ENCODE measurements around the gene RPL27A. TPM values are rescaled to one million over a fixed set of nuclear protein-coding genes. Genes with fewer than 3 reads are reported as not detected.

The RPL27A gene
- total and polyA plus RNA-seq, 2 of the 8 experiments (the other 6 are each of a cell fraction or from before 2014, with no cell fraction given) = 1,756 to 1,777 TPM

- Histone ChIP-seq H3K27ac (ENCODE audit: low read depth, low read length) (no peak overlapping the region), H3K27me3 (replicated peaks in 1 of 4; ENCODE audit: control insufficient read depth in 3 of 4, extremely low read depth in 1 of 4, insufficient read depth in 3 of 4, low read length in 3 of 4) (no peaks in the 10 kb centered on the region), H3K9ac (replicated peaks in 1 of 4; ENCODE audit: extremely low read depth in 1 of 4, low read depth in 3 of 4, low read length in 3 of 4) (no peak overlapping the region), H3K56ac (replicated peaks; ENCODE audit: insufficient read length, low read depth, low read length) (no peak overlapping the region), H3K18ac (ENCODE audit: extremely low read depth, low read length) (no peak overlapping the region), H4K91ac (replicated peaks; ENCODE audit: insufficient read length, low read length) (no peak overlapping the region), H3K4ac (replicated peaks; ENCODE audit: insufficient read length, low read depth, low read length) (no peak overlapping the region), H3K14ac (ENCODE audit: insufficient read length) (no peak overlapping the region), H2BK5ac (ENCODE audit: low read depth, low read length) (no peak overlapping the region), H2BK15ac (ENCODE audit: low read length) (no peak overlapping the region), H3K79me2 (ENCODE audit: control insufficient read depth in 1 of 2, insufficient read depth in 2 of 2, low read length in 2 of 2) (no peaks in the 10 kb centered on the region), H4K20me1 (replicated peaks in 1 of 2; ENCODE audit: control insufficient read depth in 1 of 2, insufficient read depth in 2 of 2, low read length in 2 of 2) (no peaks in the 10 kb centered on the region), H2BK12ac (ENCODE audit: low read depth, low read length) (no peak overlapping the region), H2BK20ac (ENCODE audit: low read length) (no peak overlapping the region), H3K4me3 (ENCODE audit: extremely low read depth in 1 of 4, insufficient read depth in 2 of 4, low read depth in 3 of 4, low read length in 4 of 4) (no peak overlapping the region), H4K5ac (ENCODE audit: insufficient read length, low read depth, low read length) (no peak overlapping the region), H3K23me2 (ENCODE audit: low read depth, low read length) (no peaks in the 10 kb centered on the region), H3K4me1 (replicated peaks in 1 of 4; ENCODE audit: control insufficient read depth in 3 of 4, insufficient read depth in 4 of 4, low read length in 3 of 4) (no peaks in the 10 kb centered on the region), H3K79me1 (ENCODE audit: low read depth, low read length) (no peaks in the 10 kb centered on the region), H3K23ac (ENCODE audit: insufficient read length) (no peak overlapping the region), H2AFZ (ENCODE audit: low read length) (no peak overlapping the region), H4K8ac (ENCODE audit: extremely low read depth, insufficient read depth, low read length) (no peak overlapping the region), H3K36me3 (ENCODE audit: control insufficient read depth in 2 of 4, insufficient read depth in 4 of 4, low read length in 3 of 4) (peaks cover 0 to 3% (median 0%) of the 10 kb centered on the region in 4 experiments; a peak in 1 of 8 replicates), H2BK120ac (replicated peaks; ENCODE audit: low read depth, low read length) (no peak overlapping the region), H2AK5ac (ENCODE audit: low read depth, low read length) (no peak overlapping the region), H3K9me3 (ENCODE audit: insufficient read depth in 2 of 2, low read depth in 1 of 2, low read length in 1 of 2) (no peaks in the 10 kb centered on the region), H3K4me2 (ENCODE audit: insufficient read depth in 1 of 2, low read depth in 2 of 2, low read length in 2 of 2) (no peak overlapping the region)
- ChIA-PET CTCF (ENCODE audit: partially characterized antibody) (interaction anchor here (1.0 to 1.7 kb wide), 4 partner anchors 8 to 46 kb away, joined by 3 to 12 read pairs (median 4); no protein-coding TSS in a partner anchor), POLR2A (ENCODE audit: partially characterized antibody) (interaction anchor here (0.8 to 4.3 kb wide), 2 partner anchors 10 to 32 kb away, joined by 3 to 25 read pairs; partner anchors contain the start of genes RPL27A and TRIM66)
- DNase-seq (ENCODE audit: low read depth in 1 of 2, low spot score in 2 of 2) (no peak), FAIRE-seq (no peak)
- WGBS, 2 experiments (ENCODE audit: extremely low coverage in 1 of 2, insufficient coverage in 1 of 2, insufficient read length in 1 of 2, insufficient replicate concordance in 2 of 2, low coverage in 1 of 2, low lambda C conversion rate in 2 of 2, missing lambda C conversion rate in 1 of 2) = 90% methylated on average over 2 of the region's 2 CpGs; no CpG with 5 or more reads in 1 of the 2 experiments
- TF ChIP-seq TBP (IDR thresholded peaks at IDR 0.05; ENCODE audit: low read depth, low read length) = no peak
- no peak for TF ChIP-seq BRCA1 (IDR thresholded peaks at IDR 0.05; ENCODE audit: low read depth, low read length)
- TF ChIP-seq RFX5 (IDR thresholded peaks at IDR 0.05; ENCODE audit: borderline replicate concordance, low read depth, low read length) = no peak
- TF ChIP-seq HDAC6 (IDR thresholded peaks at IDR 0.05; ENCODE audit: low read depth, low read length) = no peak
- no peak for TF ChIP-seq GABPA (IDR thresholded peaks at IDR 0.05; ENCODE audit: borderline replicate concordance, insufficient read depth, low read length)
- TF ChIP-seq PHF8 (conservative IDR thresholded peaks at IDR 0.05; ENCODE audit: low read depth, low read length) = no peak
- no peak for TF ChIP-seq RNF2 (IDR thresholded peaks at IDR 0.05; ENCODE audit: borderline replicate concordance, low read depth, low read length, missing control alignments, poor library complexity, severe bottlenecking)
- no peak for TF ChIP-seq MAFK (IDR thresholded peaks at IDR 0.05; ENCODE audit: low read depth, low read length)
- no peak for TF ChIP-seq EZH2 (IDR thresholded peaks at IDR 0.05; ENCODE audit: low read depth, low read length, severe bottlenecking)
- no peak for TF ChIP-seq KDM4A (IDR thresholded peaks at IDR 0.05; ENCODE audit: low read depth, low read length, severe bottlenecking)
- no peak for TF ChIP-seq TEAD4 (IDR thresholded peaks at IDR 0.05; ENCODE audit: low read depth, low read length)
- TF ChIP-seq GTF2F1 (IDR thresholded peaks at IDR 0.05; ENCODE audit: borderline replicate concordance, low read depth, low read length) = no peak
- no peak for TF ChIP-seq CEBPB (IDR thresholded peaks at IDR 0.05; ENCODE audit: low read depth, low read length)
Measured at GRCh38 chr11:8650401-8650990, 32.1 kb upstream of the RPL27A start.

Measured in H1 (cell line).